Measurements from ENCODE around the gene GRID1.

- TF ChIP-seq POLR2AphosphoS5 (IDR thresholded peaks at IDR 0.05) (no peak), POLR2A (IDR thresholded peaks at IDR 0.05) (no peak)
Observed at GRCh38 chr10:86123304-86123703, 243.3 kb downstream of the GRID1 start.
